ENCODE measurements around the gene OR5H14. TPM values are rescaled to one million over a fixed set of nuclear protein-coding genes. Genes with fewer than 3 reads are reported as not detected.
"Not testable (repeated sequence)": the region's sequence is repeated elsewhere in the genome, so short reads cannot be mapped to it uniquely, and the experiment has no call there.

OR5H14 gene
- total and polyA plus RNA-seq, 9 donors: not detected

DNA sequence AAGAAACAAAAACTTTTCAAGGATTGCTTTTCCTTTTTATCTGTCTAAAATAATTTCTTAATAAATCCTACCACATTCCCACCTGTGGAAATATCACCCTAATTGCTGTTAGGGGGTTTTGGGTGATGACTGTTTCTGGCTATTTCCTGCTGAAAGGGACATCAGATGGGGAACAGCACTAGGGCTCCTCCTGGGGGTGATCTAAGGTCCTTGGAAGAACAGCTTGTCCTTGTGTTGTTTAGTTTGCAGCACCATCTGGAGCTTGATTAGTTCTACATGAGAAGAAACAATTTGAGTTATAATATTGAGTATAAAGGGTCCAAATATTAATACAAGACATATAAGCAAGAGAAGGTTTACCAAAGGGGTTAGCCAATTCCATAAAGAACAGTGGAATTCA is 37.9 kb downstream of the OR5H14 start:
- Histone ChIP-seq H3K9me3 (no peaks in the 10 kb centered on the region), H3K27me3 (no peaks in the 10 kb centered on the region), H3K4me1 (ENCODE audit: insufficient read depth) (no peaks in the 10 kb centered on the region), H3K4me3 (no peak overlapping the region), H3K27ac (no peak overlapping the region), H3K36me3 (no peaks in the 10 kb centered on the region)
- intact Hi-C loops (cut with DNase I): no loop called here
- DNase-seq: no peak
- TF ChIP-seq EP300 (IDR thresholded peaks at IDR 0.05): no peak
- no peak for TF ChIP-seq POLR2A (IDR thresholded peaks at IDR 0.05)
- TF ChIP-seq, protein P1, sequence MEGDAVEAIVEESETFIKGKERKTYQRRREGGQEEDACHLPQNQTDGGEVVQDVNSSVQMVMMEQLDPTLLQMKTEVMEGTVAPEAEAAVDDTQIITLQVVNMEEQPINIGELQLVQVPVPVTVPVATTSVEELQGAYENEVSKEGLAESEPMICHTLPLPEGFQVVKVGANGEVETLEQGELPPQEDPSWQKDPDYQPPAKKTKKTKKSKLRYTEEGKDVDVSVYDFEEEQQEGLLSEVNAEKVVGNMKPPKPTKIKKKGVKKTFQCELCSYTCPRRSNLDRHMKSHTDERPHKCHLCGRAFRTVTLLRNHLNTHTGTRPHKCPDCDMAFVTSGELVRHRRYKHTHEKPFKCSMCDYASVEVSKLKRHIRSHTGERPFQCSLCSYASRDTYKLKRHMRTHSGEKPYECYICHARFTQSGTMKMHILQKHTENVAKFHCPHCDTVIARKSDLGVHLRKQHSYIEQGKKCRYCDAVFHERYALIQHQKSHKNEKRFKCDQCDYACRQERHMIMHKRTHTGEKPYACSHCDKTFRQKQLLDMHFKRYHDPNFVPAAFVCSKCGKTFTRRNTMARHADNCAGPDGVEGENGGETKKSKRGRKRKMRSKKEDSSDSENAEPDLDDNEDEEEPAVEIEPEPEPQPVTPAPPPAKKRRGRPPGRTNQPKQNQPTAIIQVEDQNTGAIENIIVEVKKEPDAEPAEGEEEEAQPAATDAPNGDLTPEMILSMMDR (IDR thresholded peaks at IDR 0.05): no peak

DNA sequence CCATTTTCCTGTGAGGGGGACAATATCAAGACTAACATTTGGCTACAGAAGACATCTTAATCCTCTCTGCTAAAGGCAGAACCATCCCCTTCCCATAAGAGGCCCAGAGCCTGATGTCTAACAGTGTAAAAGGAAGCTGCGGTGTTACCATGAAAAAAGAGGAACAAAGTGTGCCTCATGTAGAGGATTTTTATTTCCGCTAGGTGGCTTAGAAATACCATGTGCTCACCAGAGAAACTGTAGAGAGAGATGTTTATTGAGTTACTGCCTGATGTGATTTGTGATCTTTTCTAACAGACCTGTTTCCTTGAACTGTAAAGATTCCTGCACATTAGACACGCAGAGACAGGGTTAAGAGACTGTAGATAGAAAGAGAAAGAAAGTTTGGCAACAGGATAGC is 41.3 kb downstream of the OR5H14 start:
- intact Hi-C loops (cut with DNase I): no loop called here
- 39 to 46% (median 41%) methylated on average over 3 of the region's 3 CpGs for WGBS, 3 donors
- Histone ChIP-seq H3K4me1 (ENCODE audit: insufficient read depth) (no peaks in the 10 kb centered on the region), H3K9me3 (no peaks in the 10 kb centered on the region), H3K36me3 (no peaks in the 10 kb centered on the region), H3K27me3 (no peaks in the 10 kb centered on the region), H3K27ac (no peak overlapping the region), H3K4me3 (no peak overlapping the region)
- no peak for DNase-seq
- TF ChIP-seq POLR2A (IDR thresholded peaks at IDR 0.05) (no peak), EP300 (IDR thresholded peaks at IDR 0.05) (no peak)
- TF ChIP-seq, protein P1 (IDR thresholded peaks at IDR 0.05): no peak

DNA sequence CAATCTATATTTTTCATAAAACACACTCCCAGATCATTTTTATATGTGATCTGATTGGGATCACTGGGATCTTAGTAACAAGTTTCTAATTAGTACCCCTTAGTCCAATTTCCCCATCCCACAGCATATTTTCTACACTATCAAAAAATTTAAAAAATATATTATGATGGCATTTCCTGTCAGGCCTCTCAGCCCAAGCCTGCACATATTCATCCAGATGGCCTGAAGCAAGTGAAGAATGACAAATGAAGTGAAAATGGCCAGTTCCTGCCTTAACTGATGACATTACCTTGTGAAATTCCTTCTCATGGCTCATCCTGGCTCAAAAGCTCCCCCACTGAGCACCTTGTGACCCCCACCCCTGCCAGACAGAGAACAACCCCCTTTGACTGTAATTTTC is 43.6 kb downstream of the OR5H14 start:
- intact Hi-C loops (cut with DNase I); H3K4me1 ChIP-seq (ENCODE audit: insufficient read depth); H3K27ac ChIP-seq; H3K36me3 ChIP-seq; H3K9me3 ChIP-seq; DNase-seq; H3K4me3 ChIP-seq; H3K27me3 ChIP-seq: not testable (repeated sequence)

DNA sequence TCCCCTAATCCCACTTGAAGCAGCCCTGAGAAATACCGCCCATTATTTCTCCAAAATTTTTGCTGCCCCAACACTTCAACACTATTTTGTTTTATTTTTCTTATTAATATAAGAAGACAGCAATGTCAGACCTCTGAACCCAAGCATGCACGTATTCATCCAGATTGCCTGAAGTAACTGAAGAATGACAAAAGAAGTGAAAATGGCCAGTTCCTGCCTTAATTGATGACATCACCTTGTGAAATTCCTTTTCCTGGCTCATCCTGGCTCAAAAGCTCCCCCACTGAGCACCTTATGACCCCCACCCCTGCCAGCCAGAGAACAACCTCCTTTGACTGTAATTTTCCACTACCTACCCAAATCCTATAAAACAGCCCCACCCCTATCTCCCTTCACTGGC is 49.0 kb downstream of the OR5H14 start:
- H3K27ac ChIP-seq; H3K36me3 ChIP-seq; H3K4me3 ChIP-seq; DNase-seq; H3K4me1 ChIP-seq (ENCODE audit: insufficient read depth); H3K27me3 ChIP-seq; intact Hi-C loops (cut with DNase I); H3K9me3 ChIP-seq: not testable (repeated sequence)
- WGBS, 3 donors: 49 to 72% (median 63%) methylated on average over 2 of the region's 2 CpGs

DNA sequence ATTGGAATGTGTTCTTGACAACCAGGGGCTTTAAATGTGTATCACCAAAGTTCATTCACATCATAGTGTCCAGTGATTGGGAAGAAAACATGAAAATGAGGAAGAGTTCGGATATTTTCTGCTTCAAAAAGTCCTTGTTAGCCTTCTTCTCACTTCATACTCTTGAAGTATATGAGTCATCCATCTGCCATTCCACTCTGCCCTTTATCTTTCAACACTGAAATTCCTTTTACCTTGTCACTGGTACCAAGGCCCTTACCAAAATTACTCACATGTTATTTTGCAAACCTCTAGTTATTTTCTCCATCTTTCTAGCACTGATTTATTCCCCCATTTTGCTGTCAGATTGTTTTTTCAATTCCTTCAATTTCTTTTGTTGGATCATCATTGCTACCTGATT is 51.7 kb downstream of the OR5H14 start:
- no peak for DNase-seq
- WGBS, 3 donors: 45 to 54% (median 47%) methylated on average over 1 of the region's 1 CpG
- Histone ChIP-seq H3K4me1 (ENCODE audit: insufficient read depth) (no peaks in the 10 kb centered on the region), H3K9me3 (no peaks in the 10 kb centered on the region), H3K27me3 (no peaks in the 10 kb centered on the region), H3K4me3 (no peak overlapping the region), H3K27ac (no peak overlapping the region), H3K36me3 (no peaks in the 10 kb centered on the region)
- TF ChIP-seq, protein P1 (IDR thresholded peaks at IDR 0.05): no peak
- TF ChIP-seq POLR2A (IDR thresholded peaks at IDR 0.05) (no peak), EP300 (IDR thresholded peaks at IDR 0.05) (no peak)
- intact Hi-C loops (cut with DNase I): no loop called here

Other genes with a start within 250 kb of the OR5H14 start
- gene RIOX2, start 175.0 kb upstream of the OR5H14 start, total RNA-seq: 10 to 100 TPM; 12.6 to 36.7 (median 23.0) TPM
- gene RIOX2, start 175.0 kb upstream of the OR5H14 start, polyA plus RNA-seq: 10 to 100 TPM; 10.3 to 21.2 TPM
- not detected for gene GABRR3, start 112.2 kb upstream of the OR5H14 start, total RNA-seq
- not detected for gene GABRR3, start 112.2 kb upstream of the OR5H14 start, polyA plus RNA-seq
- not detected for gene OR5AC2, start 60.3 kb upstream of the OR5H14 start, total RNA-seq
- not detected for gene OR5AC2, start 60.3 kb upstream of the OR5H14 start, polyA plus RNA-seq
- gene OR5H1, start 16.8 kb upstream of the OR5H14 start, total RNA-seq: not detected
- not detected for gene OR5H1, start 16.8 kb upstream of the OR5H14 start, polyA plus RNA-seq
- gene OR5H15, start 19.2 kb downstream of the OR5H14 start, total RNA-seq: not detected
- gene OR5H15, start 19.2 kb downstream of the OR5H14 start, polyA plus RNA-seq: not detected
- gene OR5H6, start 116.8 kb downstream of the OR5H14 start, total RNA-seq: not detected
- gene OR5H6, start 116.8 kb downstream of the OR5H14 start, polyA plus RNA-seq: not detected
- gene OR5H2, start 135.0 kb downstream of the OR5H14 start, total RNA-seq: not detected
- gene OR5H2, start 135.0 kb downstream of the OR5H14 start, polyA plus RNA-seq: not detected
- gene OR5K4, start 206.4 kb downstream of the OR5H14 start, total RNA-seq: not detected
- not detected for gene OR5K4, start 206.4 kb downstream of the OR5H14 start, polyA plus RNA-seq
- not detected for gene OR5K3, start 243.2 kb downstream of the OR5H14 start, total RNA-seq
- not detected for gene OR5K3, start 243.2 kb downstream of the OR5H14 start, polyA plus RNA-seq

All from ovary (tissue), 9 donors.